Measurements from ENCODE around the gene F2RL3. TPM values are rescaled to one million over a fixed set of nuclear protein-coding genes. Genes with fewer than 3 reads are reported as not detected.

Gene F2RL3
- polyA plus RNA-seq, 1 donor from 2014 or later, result not detected

- H3K4me2 ChIP-seq (ENCODE audit: low read length), result no peak overlapping the region
Measured at GRCh38 chr19:16889366-16889882, 625 bp downstream of the F2RL3 start.

GRCh38 chr19:16889883-16890460 lies 1.2 kb downstream of the F2RL3 start:
- Histone ChIP-seq H3K4me3 (ENCODE audit: low read length) (no peak overlapping the region), H3K9me3 (ENCODE audit: low read length) (no peaks in the 10 kb centered on the region), H3K9ac (ENCODE audit: low read length) (no peak overlapping the region), H3K27ac (ENCODE audit: low read length) (no peak overlapping the region), H4K20me1 (ENCODE audit: insufficient read depth) (no peaks in the 10 kb centered on the region), H3F3A (ENCODE audit: insufficient read depth, low read length, poor library complexity, severe bottlenecking) (no peaks in the 10 kb centered on the region), H3K9me2 (ENCODE audit: insufficient read depth, low read length) (no peaks in the 10 kb centered on the region), H3K79me2 (replicated peaks; ENCODE audit: insufficient read depth, low read length) (no peaks in the 10 kb centered on the region), H3K36me3 (ENCODE audit: insufficient read depth, low read length) (no peaks in the 10 kb centered on the region), H3K4me2 (ENCODE audit: low read length) (no peak overlapping the region), H2AFZ (ENCODE audit: low read depth, low read length) (no peak overlapping the region), H3K27me3 (ENCODE audit: insufficient read depth, low read depth, low read length) (no peaks in the 10 kb centered on the region)
- no peak for TF ChIP-seq TAF1 (IDR thresholded peaks at IDR 0.05; ENCODE audit: low read depth)
- no peak for TF ChIP-seq REST (IDR thresholded peaks at IDR 0.05; ENCODE audit: borderline replicate concordance)
- no peak for TF ChIP-seq MXI1 (conservative IDR thresholded peaks at IDR 0.05; ENCODE audit: poor library complexity, severe bottlenecking)
- no peak for TF ChIP-seq SMC3 (conservative IDR thresholded peaks at IDR 0.05; ENCODE audit: poor library complexity)
- TF ChIP-seq POLR2AphosphoS5 (IDR thresholded peaks at IDR 0.05), result no peak
- TF ChIP-seq RAD21 (conservative IDR thresholded peaks at IDR 0.05), result no peak
- TF ChIP-seq EZH2 (IDR thresholded peaks at IDR 0.05; ENCODE audit: borderline replicate concordance, insufficient read depth, low read length, poor library complexity, severe bottlenecking), result no peak
- no peak for TF ChIP-seq EP300 (conservative IDR thresholded peaks at IDR 0.05; ENCODE audit: poor library complexity, severe bottlenecking)
- TF ChIP-seq CTCF (IDR thresholded peaks at IDR 0.05; ENCODE audit: poor library complexity, severe bottlenecking), result no peak

More at GRCh38 chr19:16889366-16889882, 625 bp downstream of the F2RL3 start:
- TF ChIP-seq MXI1 (conservative IDR thresholded peaks at IDR 0.05; ENCODE audit: poor library complexity, severe bottlenecking) (no peak), POLR2AphosphoS5 (IDR thresholded peaks at IDR 0.05) (no peak), SMC3 (conservative IDR thresholded peaks at IDR 0.05; ENCODE audit: poor library complexity) (no peak)
- Histone ChIP-seq H3K27ac (ENCODE audit: low read length) (no peak overlapping the region), H3K9ac (ENCODE audit: low read length) (no peak overlapping the region), H3K36me3 (ENCODE audit: insufficient read depth, low read length) (no peaks in the 10 kb centered on the region), H3K4me3 (ENCODE audit: low read length) (no peak overlapping the region), H3K9me2 (ENCODE audit: insufficient read depth, low read length) (no peaks in the 10 kb centered on the region), H3F3A (ENCODE audit: insufficient read depth, low read length, poor library complexity, severe bottlenecking) (no peaks in the 10 kb centered on the region), H2AFZ (ENCODE audit: low read depth, low read length) (no peak overlapping the region), H4K20me1 (ENCODE audit: insufficient read depth) (no peaks in the 10 kb centered on the region), H3K79me2 (replicated peaks; ENCODE audit: insufficient read depth, low read length) (no peaks in the 10 kb centered on the region), H3K9me3 (ENCODE audit: low read length) (no peaks in the 10 kb centered on the region), H3K27me3 (ENCODE audit: insufficient read depth, low read depth, low read length) (no peaks in the 10 kb centered on the region)
